NCI-H1105 (cell line): Measurements from ENCODE around the gene AP2A2.

Source experiments
- DNase-seq: peaks from one replicate; lab custom pipeline; 2025; lab: John Stamatoyannopoulos, UW

Gene AP2A2

GRCh38 chr11:1057806-1058205 is 132.1 kb downstream of the AP2A2 start:
- DNase-seq = no peak

- no peak for DNase-seq
Measured at GRCh38 chr11:1059759-1060158, 134.1 kb downstream of the AP2A2 start.

- no peak for DNase-seq
Measured at GRCh38 chr11:1060410-1060809, 134.7 kb downstream of the AP2A2 start.

- no peak for DNase-seq
Measured at GRCh38 chr11:1060852-1061616, 135.4 kb downstream of the AP2A2 start.
